Activated CD8-positive, alpha-beta T cell treated with anti-CD3 and anti-CD28 coated beads, Interleukin-2, amount 10 ng/mL, durations not matched to agents 7 days and 5 days (primary cell): Measurements from ENCODE around the gene KCNK4. TPM values are rescaled to one million over a fixed set of nuclear protein-coding genes. Genes with fewer than 3 reads are reported as not detected.

Source experiments
- ATAC-seq: fragments of 150-1000 bp; cut with Tn5 transposase; one replicate; pipeline ENCODE4 v1.10.0; 2021; ENCODE audit warnings: moderate library complexity
- CTCF ChIA-PET: fragments of 350-600 bp; sonication (Branson Sonifier 250); formaldehyde crosslinking; loops from one replicate; lab custom pipeline; 2021; ENCODE audit warnings: antibody characterized with exemption; lab: Charles Lee
- POLR2A ChIA-PET: fragments of 350-600 bp; sonication (Branson Sonifier 250); formaldehyde crosslinking; loops from one replicate; lab custom pipeline; 2021; ENCODE audit warnings: antibody characterized with exemption; lab: Charles Lee
- DNase-seq: peaks from one replicate; pipeline ENCODE4 v3.0.0-alpha.2; 2020
- H3K27ac Mint-ChIP-seq: one replicate; pipeline ENCODE4 v1.8.0; 2021; ENCODE audit warnings: mild to moderate bottlenecking, mixed read lengths
- H3K27me3 Mint-ChIP-seq: one replicate; pipeline ENCODE4 v1.8.0; 2021; ENCODE audit warnings: low read depth, mixed read lengths
- H3K36me3 Mint-ChIP-seq: one replicate; pipeline ENCODE4 v1.8.0; 2021; ENCODE audit warnings: low read depth, mixed read lengths
- H3K4me1 Mint-ChIP-seq: one replicate; pipeline ENCODE4 v1.8.0; 2021; ENCODE audit warnings: low read depth, mixed read lengths
- H3K4me3 Mint-ChIP-seq: one replicate; pipeline ENCODE4 v1.8.0; 2021; ENCODE audit warnings: mild to moderate bottlenecking, mixed read lengths
- H3K9me3 Mint-ChIP-seq: one replicate; pipeline ENCODE4 v1.8.0; 2022; ENCODE audit warnings: mixed read lengths; ENCODE audit not compliant: insufficient read depth
- microRNA-seq: library from miRNA; unstranded; fragments of <30 nt; microRNA quantifications from one replicate; pipeline ENCODE4 v1.2.0, GENCODE V29; 2022
- total RNA-seq, 2 experiments: library from RNA; stranded (reverse); gene quantifications; one replicate each; pipeline ENCODE4 v1.2.3, GENCODE V29; 2021

Gene KCNK4
- total RNA-seq, 2 experiments from 2014 or later, result not detected

DNA sequence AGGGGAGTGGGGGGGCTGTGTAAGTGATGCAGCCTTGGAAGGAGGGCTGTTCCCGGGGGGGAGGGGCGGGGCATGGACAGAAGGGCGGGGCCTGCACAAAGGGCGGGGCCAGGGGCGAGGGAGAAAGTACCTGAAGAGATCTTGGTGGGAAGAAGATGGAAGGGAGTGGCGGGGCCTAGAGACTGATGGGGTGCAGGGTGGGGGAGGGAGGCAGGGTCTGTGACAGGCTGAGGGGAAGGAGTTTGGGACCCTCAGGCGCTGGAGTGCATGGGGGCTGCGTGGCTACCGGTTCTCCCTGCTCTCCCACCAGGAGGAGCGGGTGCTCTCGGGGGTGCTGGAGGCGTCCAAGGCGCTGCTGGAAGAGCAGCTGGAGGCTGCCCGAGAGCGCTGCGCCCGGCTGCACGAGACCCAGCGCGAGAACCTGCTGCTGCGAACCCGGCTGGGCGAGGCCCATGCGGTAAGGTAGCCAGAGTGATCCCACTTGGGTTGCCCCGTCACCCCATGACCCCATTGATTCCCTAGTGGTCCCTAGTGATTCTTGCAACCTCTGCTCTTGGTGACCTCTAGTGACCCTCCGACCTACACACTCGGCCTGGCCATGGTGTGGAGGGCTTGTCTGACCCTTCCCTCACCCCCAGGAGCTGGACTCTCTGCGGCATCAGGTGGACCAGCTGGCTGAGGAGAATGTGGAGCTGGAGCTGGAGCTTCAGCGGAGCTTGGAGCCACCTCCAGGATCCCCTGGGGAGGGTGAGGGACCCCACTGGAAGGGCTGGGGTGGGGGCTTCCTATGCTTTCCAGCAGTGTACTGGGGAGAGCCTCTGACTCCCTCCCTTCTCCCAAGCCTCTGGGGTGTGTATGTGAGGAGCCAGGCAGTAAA lies 52.0 kb downstream of the KCNK4 start:
- CTCF ChIA-PET, result interaction anchor here (0.6 to 5.3 kb wide), 13 partner anchors 9 to 139 kb away, joined by 3 to 47 read pairs (median 4); partner anchors contain the start of genes ESRRA, PRDX5 and TRMT112
- Mint-ChIP-seq H3K36me3 (peaks cover 42% of the 10 kb centered on the region), H3K27ac (no peak overlapping the region), H3K27me3 (no peaks in the 10 kb centered on the region), H3K4me1 (peaks cover 47% of the 10 kb centered on the region), H3K4me3 (no peak overlapping the region), H3K9me3 (no peaks in the 10 kb centered on the region)
- ATAC-seq (no peak), DNase-seq (no peak)
- POLR2A ChIA-PET, result interaction anchor here (0.7 to 2.2 kb wide), 2 partner anchors 10 to 39 kb away, joined by 3 to 7 read pairs; partner anchors contain the start of gene ESRRA

DNA sequence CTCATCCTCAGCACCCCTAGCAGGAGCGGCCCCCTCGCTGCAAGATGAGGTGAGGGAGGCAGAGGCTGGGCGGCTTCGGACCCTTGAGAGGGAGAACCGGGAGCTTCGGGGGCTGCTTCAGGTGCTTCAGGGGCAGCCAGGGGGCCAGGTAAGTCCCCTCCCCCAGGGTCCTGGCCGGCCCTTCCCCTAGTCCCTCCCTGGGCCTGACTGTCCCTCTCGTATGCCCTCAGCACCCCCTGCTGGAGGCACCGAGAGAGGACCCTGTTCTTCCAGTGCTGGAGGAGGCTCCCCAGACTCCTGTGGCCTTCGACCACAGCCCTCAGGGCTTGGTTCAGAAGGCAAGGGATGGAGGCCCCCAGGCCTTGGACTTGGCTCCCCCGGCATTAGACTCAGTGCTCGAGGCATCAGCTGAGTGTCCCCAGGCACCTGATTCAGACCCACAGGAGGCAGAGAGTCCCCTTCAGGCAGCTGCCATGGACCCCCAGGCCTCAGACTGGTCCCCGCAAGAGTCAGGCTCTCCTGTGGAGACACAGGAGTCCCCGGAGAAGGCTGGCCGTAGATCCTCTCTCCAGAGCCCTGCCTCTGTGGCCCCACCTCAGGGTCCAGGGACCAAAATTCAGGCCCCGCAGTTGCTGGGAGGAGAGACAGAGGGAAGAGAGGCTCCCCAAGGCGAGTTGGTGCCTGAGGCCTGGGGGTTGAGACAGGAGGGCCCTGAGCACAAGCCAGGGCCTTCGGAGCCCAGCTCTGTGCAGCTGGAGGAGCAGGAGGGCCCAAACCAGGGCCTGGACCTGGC lies 52.9 kb downstream of the KCNK4 start:
- DNase-seq (no peak), ATAC-seq (no peak)
- no peaks in the 10 kb centered on the region for H3K27me3 Mint-ChIP-seq
- ChIA-PET POLR2A (no interaction called here), CTCF (interaction anchor here (0.6 to 5.3 kb wide), 5 partner anchors 11 to 136 kb away, joined by 3 to 47 read pairs (median 8); partner anchors contain the start of genes PRDX5 and TRMT112)
- peaks cover 40% of the 10 kb centered on the region for H3K36me3 Mint-ChIP-seq
- H3K4me1 Mint-ChIP-seq, result peaks cover 41% of the 10 kb centered on the region
- H3K4me3 Mint-ChIP-seq, result no peak overlapping the region
- H3K9me3 Mint-ChIP-seq, result no peaks in the 10 kb centered on the region
- H3K27ac Mint-ChIP-seq, result no peak overlapping the region

DNA sequence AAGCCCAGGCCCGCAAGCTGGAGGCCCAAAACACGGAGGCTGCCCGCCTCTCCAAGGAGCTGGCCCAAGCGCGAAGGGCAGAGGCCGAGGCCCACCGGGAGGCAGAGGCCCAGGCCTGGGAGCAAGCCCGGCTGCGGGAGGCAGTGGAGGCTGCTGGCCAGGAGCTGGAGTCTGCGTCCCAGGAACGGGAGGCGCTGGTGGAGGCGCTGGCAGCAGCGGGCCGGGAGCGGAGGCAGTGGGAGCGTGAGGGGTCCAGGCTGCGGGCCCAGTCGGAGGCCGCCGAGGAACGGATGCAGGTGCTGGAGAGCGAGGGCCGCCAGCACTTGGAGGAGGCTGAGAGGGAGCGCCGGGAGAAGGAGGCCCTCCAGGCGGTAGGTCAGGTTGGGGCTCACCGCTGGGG lies 53.7 kb downstream of the KCNK4 start:
- ChIA-PET CTCF (interaction anchor here (1.3 to 3.1 kb wide), 3 partner anchors 10 to 13 kb away, joined by 3 to 9 read pairs (median 8); no protein-coding TSS in a partner anchor), POLR2A (no interaction called here)
- Mint-ChIP-seq H3K4me1 (peaks cover 33% of the 10 kb centered on the region), H3K27ac (no peak overlapping the region), H3K36me3 (peaks cover 33% of the 10 kb centered on the region), H3K9me3 (no peaks in the 10 kb centered on the region), H3K27me3 (no peaks in the 10 kb centered on the region), H3K4me3 (no peak overlapping the region)
- ATAC-seq (no peak), DNase-seq (no peak)

DNA sequence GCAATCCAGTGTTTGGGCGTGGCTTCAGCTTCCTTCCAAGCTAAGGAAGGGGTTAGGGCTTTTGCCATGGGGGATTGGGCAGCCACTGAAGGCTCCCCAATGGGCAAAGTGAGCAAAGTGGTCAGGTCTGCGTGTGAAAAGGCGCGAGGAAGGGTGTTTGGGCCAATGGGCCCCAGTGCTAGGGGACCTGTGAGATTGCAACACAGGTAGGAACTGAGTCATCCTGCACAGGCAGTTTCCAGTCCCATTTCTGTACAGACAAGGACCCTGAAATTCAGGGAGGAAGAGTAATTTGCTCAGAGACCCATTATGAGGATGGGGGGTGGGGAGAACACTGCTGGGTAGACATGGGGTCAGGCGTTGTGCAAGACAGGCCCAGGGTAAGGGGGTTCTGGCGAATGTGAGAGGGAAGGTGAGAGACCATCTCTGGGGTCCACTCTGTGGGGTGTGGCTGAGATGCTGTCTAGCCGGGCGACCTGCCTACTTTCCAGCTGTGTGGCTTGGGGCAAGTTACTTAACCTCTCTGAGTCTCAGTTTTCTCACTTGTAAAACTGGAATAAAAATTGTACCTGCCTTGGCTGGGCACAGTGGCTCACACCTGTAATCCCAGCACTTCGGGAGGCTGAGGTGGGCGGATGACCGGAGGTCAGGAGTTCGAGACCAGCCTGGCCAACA lies 56.2 kb downstream of the KCNK4 start:
- ATAC-seq, result no peak
- ChIA-PET POLR2A (interaction anchor here (0.7 kb wide), 1 partner anchor 359 kb away, joined by 3 read pairs; no protein-coding TSS in a partner anchor), CTCF (interaction anchor here (1.5 to 2.7 kb wide), 2 partner anchors 8 to 16 kb away, joined by 6 to 8 read pairs; no protein-coding TSS in a partner anchor)

DNA sequence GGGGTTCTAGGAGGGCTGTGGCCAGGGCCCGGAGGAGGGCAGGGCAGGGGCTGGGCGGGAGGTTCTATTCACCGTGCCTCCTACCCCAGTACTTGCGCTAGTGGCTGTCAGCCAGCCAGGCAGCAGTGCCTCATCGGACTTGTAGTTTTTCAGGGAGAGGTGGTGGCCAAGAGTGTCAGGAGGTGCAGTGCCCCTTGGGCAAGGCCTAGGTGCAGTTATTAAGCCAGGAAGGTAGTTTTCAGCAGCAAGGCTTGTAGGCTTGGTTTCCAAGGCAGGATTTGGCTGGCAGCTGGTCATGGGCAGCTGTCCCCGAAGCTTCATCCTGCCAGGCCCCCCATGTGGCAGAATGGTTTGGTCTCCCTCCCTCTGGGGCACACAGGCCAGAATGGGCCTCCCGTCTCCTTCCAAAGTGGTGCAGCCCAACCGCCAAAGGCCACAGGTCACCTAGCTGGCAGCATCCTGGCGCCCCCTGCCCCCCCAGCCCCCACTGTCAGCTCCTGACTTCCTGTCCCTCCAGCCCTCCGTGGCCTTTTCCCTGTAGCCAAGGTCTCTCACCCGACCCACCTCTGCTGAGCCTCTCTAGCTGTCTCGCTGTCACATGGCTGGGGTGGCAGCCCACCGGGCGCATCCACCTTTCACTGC lies 57.4 kb downstream of the KCNK4 start:
- ChIA-PET CTCF (interaction anchor here (1.0 to 1.5 kb wide), 2 partner anchors 17 to 31 kb away, joined by 3 to 6 read pairs; partner anchors contain the start of genes PRDX5 and TRMT112), POLR2A (interaction anchor here (1.2 kb wide), 1 partner anchor 31 kb away, joined by 4 read pairs; the partner anchor contains the start of genes PRDX5 and TRMT112)
- Mint-ChIP-seq H3K4me3 (no peak overlapping the region), H3K36me3 (peaks cover 27% of the 10 kb centered on the region), H3K9me3 (no peaks in the 10 kb centered on the region), H3K4me1 (peaks cover 8% of the 10 kb centered on the region), H3K27me3 (no peaks in the 10 kb centered on the region), H3K27ac (no peak overlapping the region)
- ATAC-seq, result no peak
- DNase-seq, result no peak

More for the DNA sequence above, 56.2 kb downstream of the KCNK4 start:
- no peaks in the 10 kb centered on the region for H3K9me3 Mint-ChIP-seq
- H3K27ac Mint-ChIP-seq, result no peak overlapping the region
- H3K4me1 Mint-ChIP-seq, result peaks cover 14% of the 10 kb centered on the region
- peaks cover 31% of the 10 kb centered on the region for H3K36me3 Mint-ChIP-seq
- H3K4me3 Mint-ChIP-seq, result no peak overlapping the region
- no peaks in the 10 kb centered on the region for H3K27me3 Mint-ChIP-seq
- no peak for DNase-seq

DNA sequence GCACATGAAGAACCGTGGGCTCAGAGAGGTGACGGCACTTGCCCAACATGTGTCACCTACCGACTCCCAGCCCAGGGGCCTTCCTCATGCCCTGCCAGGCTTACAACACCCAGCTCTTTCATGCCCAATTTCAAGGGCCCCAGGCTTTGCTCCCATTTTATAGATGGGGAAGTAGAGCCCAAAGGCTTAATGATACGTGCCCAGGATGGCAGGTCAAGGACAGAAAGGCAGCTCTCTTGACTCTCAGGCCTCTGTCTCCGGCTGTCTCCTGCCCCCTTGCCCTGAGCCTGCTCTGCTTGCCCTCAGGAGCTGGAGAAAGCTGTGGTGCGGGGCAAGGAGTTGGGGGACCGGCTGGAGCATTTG lies 57.9 kb downstream of the KCNK4 start:
- ATAC-seq, result no peak
- POLR2A ChIA-PET, result interaction anchor here (0.7 to 1.2 kb wide), 2 partner anchors 9 to 31 kb away, joined by 4 to 5 read pairs; partner anchors contain the start of genes CCDC88B, PRDX5 and TRMT112

DNA sequence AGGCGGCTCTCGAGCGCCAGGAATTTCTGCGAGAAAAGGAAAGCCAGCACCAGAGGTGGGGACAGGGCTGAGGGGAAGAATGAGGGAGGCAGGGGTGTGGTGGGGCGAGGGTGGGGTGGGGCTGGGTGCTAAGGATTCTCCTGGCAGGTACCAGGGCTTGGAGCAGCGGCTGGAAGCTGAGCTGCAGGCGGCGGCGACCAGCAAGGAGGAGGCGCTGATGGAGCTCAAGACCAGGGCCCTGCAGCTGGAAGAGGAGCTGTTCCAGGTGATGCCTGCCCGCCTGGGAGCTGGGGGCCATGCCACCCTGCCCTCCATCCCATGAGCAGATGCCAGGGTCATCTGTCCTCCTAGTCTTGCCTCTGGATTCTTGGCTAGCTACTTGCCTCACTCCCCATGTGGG lies 58.3 kb downstream of the KCNK4 start:
- H3K9me3 Mint-ChIP-seq, result no peaks in the 10 kb centered on the region
- peaks cover 24% of the 10 kb centered on the region for H3K36me3 Mint-ChIP-seq
- ATAC-seq, result no peak
- DNase-seq, result no peak
- CTCF ChIA-PET, result interaction anchor here (1.2 kb wide), 1 partner anchor 31 kb away, joined by 3 read pairs; the partner anchor contains the start of gene PRDX5
- H3K4me1 Mint-ChIP-seq, result peaks cover 11% of the 10 kb centered on the region
- H3K27me3 Mint-ChIP-seq, result no peaks in the 10 kb centered on the region
- no peak overlapping the region for H3K4me3 Mint-ChIP-seq
- POLR2A ChIA-PET, result interaction anchor here (0.7 kb wide), 1 partner anchor 9 kb away, joined by 5 read pairs; the partner anchor contains the start of gene CCDC88B
- H3K27ac Mint-ChIP-seq, result no peak overlapping the region

More for the DNA sequence above, 57.9 kb downstream of the KCNK4 start:
- H3K4me3 Mint-ChIP-seq, result no peak overlapping the region
- no peak for DNase-seq
- no peaks in the 10 kb centered on the region for H3K9me3 Mint-ChIP-seq
- H3K36me3 Mint-ChIP-seq, result peaks cover 26% of the 10 kb centered on the region
- no peak overlapping the region for H3K27ac Mint-ChIP-seq
- peaks cover 8% of the 10 kb centered on the region for H3K4me1 Mint-ChIP-seq
- CTCF ChIA-PET, result interaction anchor here (1.0 to 1.5 kb wide), 2 partner anchors 17 to 31 kb away, joined by 3 to 6 read pairs; partner anchors contain the start of genes PRDX5 and TRMT112
- no peaks in the 10 kb centered on the region for H3K27me3 Mint-ChIP-seq

Small RNA genes lying within 50 kb of the gene (microRNA-seq; reads per million reads assigned to microRNA genes)
- 4.6 reads per million for gene MIR7155

Other genes with a start within 250 kb of the KCNK4 start
- 10 to 100 TPM; 14.4 to 14.6 TPM for gene MACROD1, start 125.2 kb upstream of the KCNK4 start, total RNA-seq
- gene STIP1, start 105.1 kb upstream of the KCNK4 start, total RNA-seq, result 100 to 1,000 TPM; 335 to 340 TPM
- 100 to 1,000 TPM; 261 to 281 TPM for gene FERMT3, start 84.6 kb upstream of the KCNK4 start, total RNA-seq
- 10 to 100 TPM; 37.8 to 44.8 TPM for gene TRPT1, start 65.1 kb upstream of the KCNK4 start, total RNA-seq
- gene NUDT22, start 65.0 kb upstream of the KCNK4 start, total RNA-seq, result 10 to 100 TPM; 86.7 to 91.6 TPM
- 10 to 100 TPM; 38.0 to 41.3 TPM for gene DNAJC4, start 60.8 kb upstream of the KCNK4 start, total RNA-seq
- gene VEGFB, start 56.7 kb upstream of the KCNK4 start, total RNA-seq, result 10 to 100 TPM; 81.5 to 87.8 TPM
- 10 to 100 TPM; 26.9 to 33.0 TPM for gene FKBP2, start 50.2 kb upstream of the KCNK4 start, total RNA-seq
- 100 to 1,000 TPM; 178 to 197 TPM for gene PPP1R14B, start 44.4 kb upstream of the KCNK4 start, total RNA-seq
- 10 to 100 TPM; 19.7 TPM for gene PLCB3, start 39.8 kb upstream of the KCNK4 start, total RNA-seq
- gene BAD, start 6.6 kb upstream of the KCNK4 start, total RNA-seq, result 10 to 100 TPM; 38.3 to 43.9 TPM
- 10 to 100 TPM; 25.3 to 26.8 TPM for gene GPR137, start 5.5 kb upstream of the KCNK4 start, total RNA-seq
- gene CATSPERZ, start 9.1 kb downstream of the KCNK4 start, total RNA-seq, result not detected
- 10 to 100 TPM; 42.7 to 43.2 TPM for gene ESRRA, start 14.2 kb downstream of the KCNK4 start, total RNA-seq
- gene TRMT112, start 26.3 kb downstream of the KCNK4 start, total RNA-seq, result 100 to 1,000 TPM; 154 to 165 TPM
- 100 to 1,000 TPM; 102 to 106 TPM for gene PRDX5, start 26.8 kb downstream of the KCNK4 start, total RNA-seq
- 100 to 1,000 TPM; 127 TPM for gene CCDC88B, start 48.9 kb downstream of the KCNK4 start, total RNA-seq
- 10 to 100 TPM; 39.0 to 42.3 TPM for gene RPS6KA4, start 67.9 kb downstream of the KCNK4 start, total RNA-seq